Activated naive CD4-positive, alpha-beta T cell treated with anti-CD3 and anti-CD28 coated beads, Interleukin-2, amount 50 U/mL, for 16 hours (primary cell): ENCODE results near the gene PRR19.
A peak's percentile ranks its signal among the peaks of the same experiment; 100 is the strongest.

Experiments used
- DNase-seq: peaks from one replicate; pipeline ENCODE4 v3.0.0-alpha.2; 2020

PRR19 gene

GRCh38 chr19:42303101-42303464 is 1.2 kb downstream of the PRR19 start:
- no peak for DNase-seq

GRCh38 chr19:42303876-42304275 is 1.9 kb downstream of the PRR19 start:
- DNase-seq, result no peak

- no peak for DNase-seq
Measured at GRCh38 chr19:42306646-42307045, 4.7 kb downstream of the PRR19 start.

GRCh38 chr19:42309686-42310085 is 7.8 kb downstream of the PRR19 start:
- no peak for DNase-seq

- no peak for DNase-seq
Measured at GRCh38 chr19:42311657-42312056, 9.7 kb downstream of the PRR19 start.

GRCh38 chr19:42312370-42312769 is 10.4 kb downstream of the PRR19 start:
- no peak for DNase-seq

GRCh38 chr19:42313096-42313839 is 11.3 kb downstream of the PRR19 start, which contains the start of gene TMEM145:
Gene TMEM145, plus strand, starts transcription at chr19:42313309. Its CDS starts 68 bp downstream, at chr19:42313377.
- DNase-seq, result peak; percentile 54

- no peak for DNase-seq
Measured at GRCh38 chr19:42313840-42314755, 12.2 kb downstream of the PRR19 start.

GRCh38 chr19:42315024-42315423 is 13.1 kb downstream of the PRR19 start:
- no peak for DNase-seq

- DNase-seq, result no peak
Measured at GRCh38 chr19:42316223-42317211, 14.6 kb downstream of the PRR19 start.

GRCh38 chr19:42317535-42317934 is 15.6 kb downstream of the PRR19 start:
- no peak for DNase-seq

- DNase-seq, result no peak
Measured at GRCh38 chr19:42322305-42322704, 20.4 kb downstream of the PRR19 start.

- DNase-seq, result no peak
Measured at GRCh38 chr19:42323473-42323851, 21.5 kb downstream of the PRR19 start.

- DNase-seq, result peak; percentile 19
Measured at GRCh38 chr19:42323852-42324654, 22.1 kb downstream of the PRR19 start.

- DNase-seq, result no peak
Measured at GRCh38 chr19:42324655-42325307, 22.8 kb downstream of the PRR19 start.

- peak; percentile 99 for DNase-seq
Measured at GRCh38 chr19:42325308-42325895, 23.5 kb downstream of the PRR19 start, which contains the start of gene MEGF8. Gene MEGF8, plus strand, starts transcription at chr19:42325635. Its CDS starts 609 bp downstream, at chr19:42326244.

- DNase-seq, result peak; percentile 26
Measured at GRCh38 chr19:42325896-42326771, 24.2 kb downstream of the PRR19 start.

- no peak for DNase-seq
Measured at GRCh38 chr19:42326969-42327368, 25.0 kb downstream of the PRR19 start.

GRCh38 chr19:42327381-42327780 is 25.4 kb downstream of the PRR19 start:
- no peak for DNase-seq

GRCh38 chr19:42328106-42328505 is 26.2 kb downstream of the PRR19 start:
- DNase-seq, result no peak
